Measurements from ENCODE around the gene NBR1.

Gene NBR1

DNA sequence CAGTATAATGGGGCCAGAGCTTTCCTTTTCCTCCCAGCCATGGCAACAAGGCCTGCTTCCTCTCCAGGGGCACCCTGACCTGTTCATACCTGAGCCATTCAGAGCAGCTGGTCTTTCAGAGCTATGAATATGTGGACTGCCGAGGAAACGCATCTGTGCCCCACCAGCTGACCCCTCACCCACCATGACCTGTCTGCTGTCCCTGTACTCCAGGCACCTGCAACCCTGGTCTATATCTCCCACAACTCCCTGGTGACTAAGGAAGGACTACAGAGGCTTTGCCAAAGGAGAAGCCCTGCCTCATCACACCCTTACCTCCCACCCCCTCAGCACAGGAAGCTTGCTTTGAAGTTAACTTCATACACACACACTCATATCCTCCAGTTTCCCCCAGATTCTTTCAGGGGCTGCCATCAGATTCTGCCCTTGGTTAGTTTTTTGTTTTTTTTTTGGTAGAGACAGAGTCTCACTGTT is 46.6 kb downstream of the NBR1 start:
- no peaks in the 10 kb centered on the region for H4K20me1 ChIP-seq (ENCODE audit: low read depth, low read length)
- no peaks in the 10 kb centered on the region for H3K79me2 ChIP-seq (ENCODE audit: insufficient read depth, low read length)
- no peak overlapping the region for H3K9ac ChIP-seq (ENCODE audit: low read length)
- TF ChIP-seq EZH2phosphoT487 (conservative IDR thresholded peaks at IDR 0.05; ENCODE audit: low read length), result no peak
- TF ChIP-seq CTCF (IDR thresholded peaks at IDR 0.05; ENCODE audit: insufficient read depth, low read length, poor library complexity, severe bottlenecking), result no peak
- no peak overlapping the region for H3K4me2 ChIP-seq (ENCODE audit: low read depth, low read length, poor library complexity, severe bottlenecking)
- no peaks in the 10 kb centered on the region for H3K9me3 ChIP-seq (ENCODE audit: insufficient read depth, low read length)
- H2AFZ ChIP-seq (ENCODE audit: low read depth, low read length, severe bottlenecking), result no peak overlapping the region
- H3K9me2 ChIP-seq (replicated peaks; ENCODE audit: insufficient read depth, low read length), result no peaks in the 10 kb centered on the region
- no peaks in the 10 kb centered on the region for H3F3A ChIP-seq (ENCODE audit: insufficient read depth)
- no peaks in the 10 kb centered on the region for H3K27me3 ChIP-seq (ENCODE audit: low read length)
- no peak overlapping the region for H3K27ac ChIP-seq (ENCODE audit: low read depth, low read length)
- no peak overlapping the region for H3K4me3 ChIP-seq (ENCODE audit: insufficient read depth, low read length, poor library complexity, severe bottlenecking)
- no peaks in the 10 kb centered on the region for H3K36me3 ChIP-seq (ENCODE audit: low read length)

GRCh38 chr17:43219001-43219400 is 48.0 kb downstream of the NBR1 start:
- no peaks in the 10 kb centered on the region for H3K9me3 ChIP-seq (ENCODE audit: insufficient read depth, low read length)
- no peaks in the 10 kb centered on the region for H3K9me2 ChIP-seq (replicated peaks; ENCODE audit: insufficient read depth, low read length)
- H3K36me3 ChIP-seq (ENCODE audit: low read length), result no peaks in the 10 kb centered on the region
- no peak overlapping the region for H3K4me3 ChIP-seq (ENCODE audit: insufficient read depth, low read length, poor library complexity, severe bottlenecking)
- no peaks in the 10 kb centered on the region for H3F3A ChIP-seq (ENCODE audit: insufficient read depth)
- TF ChIP-seq EZH2phosphoT487 (conservative IDR thresholded peaks at IDR 0.05; ENCODE audit: low read length), result no peak
- TF ChIP-seq CTCF (IDR thresholded peaks at IDR 0.05; ENCODE audit: insufficient read depth, low read length, poor library complexity, severe bottlenecking), result no peak
- no peaks in the 10 kb centered on the region for H3K79me2 ChIP-seq (ENCODE audit: insufficient read depth, low read length)
- no peak overlapping the region for H3K4me2 ChIP-seq (ENCODE audit: low read depth, low read length, poor library complexity, severe bottlenecking)
- H2AFZ ChIP-seq (ENCODE audit: low read depth, low read length, severe bottlenecking), result no peak overlapping the region
- no peaks in the 10 kb centered on the region for H3K27me3 ChIP-seq (ENCODE audit: low read length)
- no peak overlapping the region for H3K27ac ChIP-seq (ENCODE audit: low read depth, low read length)
- H4K20me1 ChIP-seq (ENCODE audit: low read depth, low read length), result no peaks in the 10 kb centered on the region
- H3K9ac ChIP-seq (ENCODE audit: low read length), result no peak overlapping the region

DNA sequence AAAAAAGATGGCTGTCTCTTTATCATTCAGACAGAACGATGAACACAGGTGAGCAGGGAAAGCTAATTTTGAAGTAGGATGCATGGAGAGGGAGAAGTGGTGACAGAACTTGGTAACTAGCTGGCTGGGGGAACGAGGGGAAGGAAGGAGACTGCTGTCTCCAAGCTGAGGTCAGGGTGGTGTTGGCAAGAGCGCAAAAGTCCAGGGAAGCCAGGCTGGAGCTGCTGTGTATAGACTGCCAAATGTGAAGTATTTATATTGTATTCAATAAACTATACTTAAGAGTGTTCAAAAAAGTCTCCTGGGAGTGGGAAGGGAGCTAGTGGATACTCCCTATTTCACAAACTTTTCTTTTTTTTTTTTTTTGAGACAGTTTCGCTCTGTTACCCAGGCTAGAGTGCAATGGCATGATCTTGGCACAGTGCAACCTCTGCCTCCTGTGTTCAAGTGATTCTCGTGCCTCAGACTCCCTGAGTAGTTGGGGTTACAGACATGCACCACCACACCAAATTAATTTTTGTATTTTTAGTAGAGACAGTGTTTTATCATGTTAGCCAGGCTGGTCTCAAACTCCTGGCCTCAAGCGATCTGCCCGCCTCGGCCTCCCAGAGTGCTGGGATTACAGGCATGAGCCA is 48.8 kb downstream of the NBR1 start:
- no peak overlapping the region for H3K4me3 ChIP-seq (ENCODE audit: insufficient read depth, low read length, poor library complexity, severe bottlenecking)

More for the DNA sequence above, 48.8 kb downstream of the NBR1 start:
- Histone ChIP-seq H3K9me2 (replicated peaks; ENCODE audit: insufficient read depth, low read length) (no peaks in the 10 kb centered on the region), H3K9ac (ENCODE audit: low read length) (no peak overlapping the region), H3K27me3 (ENCODE audit: low read length) (no peaks in the 10 kb centered on the region), H3K9me3 (ENCODE audit: insufficient read depth, low read length) (no peaks in the 10 kb centered on the region), H3F3A (ENCODE audit: insufficient read depth) (no peaks in the 10 kb centered on the region), H3K27ac (ENCODE audit: low read depth, low read length) (no peak overlapping the region), H3K4me2 (ENCODE audit: low read depth, low read length, poor library complexity, severe bottlenecking) (no peak overlapping the region), H3K36me3 (ENCODE audit: low read length) (no peaks in the 10 kb centered on the region), H3K79me2 (ENCODE audit: insufficient read depth, low read length) (no peaks in the 10 kb centered on the region), H4K20me1 (ENCODE audit: low read depth, low read length) (no peaks in the 10 kb centered on the region), H2AFZ (ENCODE audit: low read depth, low read length, severe bottlenecking) (no peak overlapping the region)
- TF ChIP-seq EZH2phosphoT487 (conservative IDR thresholded peaks at IDR 0.05; ENCODE audit: low read length) (no peak), CTCF (IDR thresholded peaks at IDR 0.05; ENCODE audit: insufficient read depth, low read length, poor library complexity, severe bottlenecking) (no peak)

Data from SU-DHL-6 (cell line).